Renal cortex interstitium (tissue), 11 donors: Measurements from ENCODE around the gene KRT83. TPM values are rescaled to one million over a fixed set of nuclear protein-coding genes. Genes with fewer than 3 reads are reported as not detected.
"Not testable (repeated sequence)": the region's sequence is repeated elsewhere in the genome, so short reads cannot be mapped to it uniquely, and the experiment has no call there.

ENCODE experiments used
- DNase-seq, 11 donors: peaks; one replicate each; pipeline ENCODE4 v3.0.0-alpha.2; 2013; ENCODE audit warnings: low read depth in 9 of 11, low spot score in 4 of 11; ENCODE audit errors: extremely low read depth in 1 of 11
- polyA plus RNA-seq, 3 donors: library from polyadenylated mRNA; unstranded; fragments of 120-200 nt; gene quantifications; one replicate each; pipeline ENCODE4 v1.2.1, GENCODE V29; 2013; ENCODE audit not compliant: insufficient read length in 3 of 3

Gene KRT83
- polyA plus RNA-seq, 3 donors: not detected

GRCh38 chr12:52356031-52356761 is 35.0 kb upstream of the KRT83 start:
- no peak for DNase-seq

DNA sequence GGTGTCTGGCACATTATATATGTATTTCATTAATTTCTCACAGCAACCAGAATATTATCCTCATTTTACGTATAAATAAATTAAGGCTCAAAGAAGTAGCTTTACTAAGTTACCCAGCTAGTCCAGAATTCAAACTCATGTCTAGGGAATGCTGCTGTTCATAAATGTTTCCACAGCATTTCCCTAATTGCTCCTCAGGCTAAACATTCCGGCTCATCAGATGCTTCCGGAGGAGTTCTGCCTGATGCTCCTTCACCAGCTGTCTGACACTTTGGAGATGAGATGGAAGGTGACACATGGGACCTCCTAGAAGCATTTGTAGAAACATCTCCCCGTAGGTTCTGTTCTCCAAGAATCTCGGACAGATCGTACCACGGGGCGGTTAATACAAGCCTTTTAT is 34.0 kb upstream of the KRT83 start:
- no peak for DNase-seq

GRCh38 chr12:52354200-52354599 is 33.0 kb upstream of the KRT83 start:
- DNase-seq: no peak

- DNase-seq: no peak
Measured at GRCh38 chr12:52353766-52354165, 32.6 kb upstream of the KRT83 start.

DNA sequence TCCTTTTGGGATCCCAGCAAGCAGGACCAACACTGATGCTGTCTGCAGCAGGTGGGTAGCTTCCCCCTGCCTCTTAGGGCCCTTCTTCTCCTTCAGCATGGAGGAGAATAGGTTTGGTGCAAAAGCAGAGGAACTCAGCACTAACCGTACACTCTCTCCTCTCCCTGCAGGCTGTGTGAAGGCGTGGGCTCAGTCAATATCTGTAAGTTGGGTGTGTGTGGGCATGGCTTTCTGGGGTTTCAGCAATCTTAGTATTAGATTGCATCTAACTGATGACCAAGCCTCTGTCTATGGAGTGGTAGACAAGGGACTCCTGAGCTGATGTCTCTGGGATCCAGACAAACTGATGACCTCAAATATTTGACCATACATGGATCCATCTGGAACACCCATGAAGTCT is 31.8 kb upstream of the KRT83 start:
- DNase-seq: no peak

- no peak for DNase-seq
Measured at GRCh38 chr12:52351196-52352059, 30.2 kb upstream of the KRT83 start.

- DNase-seq: no peak
Measured at GRCh38 chr12:52350786-52351185, 29.6 kb upstream of the KRT83 start.

GRCh38 chr12:52350021-52350620 is 28.9 kb upstream of the KRT83 start:
- no peak for DNase-seq

GRCh38 chr12:52349196-52349595 is 28.0 kb upstream of the KRT83 start:
- DNase-seq: no peak

DNA sequence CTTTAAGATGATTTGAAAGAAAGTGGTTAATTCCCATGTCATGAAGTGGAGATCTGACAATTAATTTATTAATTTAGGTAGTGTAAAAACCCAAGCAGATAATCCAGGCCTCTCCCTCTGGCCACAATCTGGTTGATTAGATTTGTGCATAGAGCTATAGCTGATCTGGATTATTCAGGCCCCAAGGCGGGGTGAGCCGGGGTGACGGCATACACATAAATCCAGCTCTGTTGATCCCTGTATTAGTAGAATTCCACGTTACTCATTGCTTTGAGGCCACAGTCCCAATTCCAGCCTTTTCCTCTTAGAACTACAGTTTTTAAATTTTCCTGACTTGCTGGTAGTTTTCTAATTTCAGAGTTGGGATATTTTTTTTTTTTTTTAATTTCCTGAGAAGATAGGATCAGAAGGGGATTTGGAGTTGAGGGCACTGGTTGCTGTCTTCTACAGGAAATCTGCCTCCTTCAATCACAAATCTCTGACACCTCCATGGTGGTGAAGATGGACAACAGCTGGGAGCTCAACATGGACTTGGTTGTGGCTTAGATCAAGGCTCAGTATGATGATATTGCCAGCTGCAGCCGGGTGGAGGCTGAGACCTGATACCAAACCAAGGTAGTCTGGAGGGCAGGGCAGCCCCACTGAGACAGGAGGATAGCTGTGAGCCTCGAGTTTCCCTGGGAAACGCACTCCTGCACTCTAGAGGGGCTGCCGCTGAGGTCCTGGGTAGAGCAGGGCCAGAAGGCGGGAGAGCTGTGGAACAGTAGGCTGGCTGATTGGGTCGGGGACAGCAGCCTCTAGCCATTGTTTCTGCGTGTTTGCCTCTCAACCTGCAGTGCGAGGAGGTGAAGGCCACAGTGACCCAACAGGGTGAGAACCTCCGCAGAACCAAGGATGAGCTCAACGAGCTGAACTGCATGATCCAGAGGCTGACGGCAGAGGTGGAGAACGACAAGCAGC is 26.6 kb upstream of the KRT83 start:
- DNase-seq: no peak

GRCh38 chr12:52347016-52347415 is 25.8 kb upstream of the KRT83 start:
- no peak for DNase-seq

DNA sequence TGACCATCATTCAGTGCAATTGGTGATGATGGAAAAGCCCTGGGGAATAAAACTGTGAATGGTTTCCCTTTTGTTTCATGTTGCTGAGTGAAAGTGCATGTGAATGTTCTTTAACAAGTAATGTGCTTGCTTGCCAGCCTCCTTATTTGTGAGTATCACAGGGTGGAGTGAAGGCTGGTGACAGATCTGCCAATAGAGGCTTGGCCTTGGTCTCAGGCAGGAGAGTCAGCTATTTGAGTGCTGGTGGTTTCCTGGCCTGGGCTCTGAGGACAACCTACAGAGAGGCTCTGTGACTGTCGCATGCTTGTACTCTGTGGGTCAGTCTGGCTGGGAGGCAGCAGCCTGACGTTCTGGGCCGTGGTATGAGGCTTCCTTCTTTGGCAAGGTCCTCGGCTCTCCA is 25.4 kb upstream of the KRT83 start:
- DNase-seq: no peak

DNA sequence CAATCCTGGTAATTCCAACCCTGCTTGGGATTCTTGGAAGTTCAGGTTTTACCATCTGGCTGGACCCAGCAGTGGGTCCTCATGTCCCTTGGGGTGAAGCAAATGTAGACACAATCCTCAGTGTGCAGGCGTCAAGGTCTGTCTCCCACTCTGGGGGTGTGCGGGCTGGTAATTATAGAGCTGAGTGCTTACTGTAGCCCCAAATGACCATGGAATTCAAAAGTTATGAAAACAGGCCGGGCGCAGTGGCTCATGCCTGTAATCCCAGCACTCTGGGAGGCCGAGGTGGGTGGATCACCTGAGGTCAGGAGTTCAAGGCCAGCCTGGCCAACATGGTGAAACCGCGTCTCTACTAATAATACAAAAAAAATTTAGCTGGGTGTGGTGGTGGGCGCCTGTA is 23.8 kb upstream of the KRT83 start:
- not testable (repeated sequence) for DNase-seq

DNA sequence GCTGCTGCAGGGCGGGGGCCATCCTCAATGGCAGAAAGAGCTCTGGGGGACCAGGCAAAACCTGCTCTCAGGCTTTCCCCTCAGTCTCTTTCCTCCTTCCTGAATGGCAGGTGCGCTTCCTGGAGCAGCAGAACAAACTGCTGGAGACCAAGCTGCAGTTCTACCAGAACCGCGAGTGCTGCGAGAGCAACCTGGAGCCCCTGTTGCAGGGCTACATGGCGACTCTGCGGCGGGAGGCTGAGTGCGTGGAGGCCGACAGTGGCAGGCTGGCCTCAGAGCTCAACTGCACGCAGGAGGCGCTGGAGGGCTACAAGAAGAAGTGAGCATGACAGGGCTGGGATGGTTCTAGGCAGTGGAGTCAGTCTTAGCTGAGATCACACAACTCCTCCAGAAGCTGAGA is 22.9 kb upstream of the KRT83 start:
- no peak for DNase-seq

- no peak for DNase-seq
Measured at GRCh38 chr12:52343550-52343949, 22.4 kb upstream of the KRT83 start.

DNA sequence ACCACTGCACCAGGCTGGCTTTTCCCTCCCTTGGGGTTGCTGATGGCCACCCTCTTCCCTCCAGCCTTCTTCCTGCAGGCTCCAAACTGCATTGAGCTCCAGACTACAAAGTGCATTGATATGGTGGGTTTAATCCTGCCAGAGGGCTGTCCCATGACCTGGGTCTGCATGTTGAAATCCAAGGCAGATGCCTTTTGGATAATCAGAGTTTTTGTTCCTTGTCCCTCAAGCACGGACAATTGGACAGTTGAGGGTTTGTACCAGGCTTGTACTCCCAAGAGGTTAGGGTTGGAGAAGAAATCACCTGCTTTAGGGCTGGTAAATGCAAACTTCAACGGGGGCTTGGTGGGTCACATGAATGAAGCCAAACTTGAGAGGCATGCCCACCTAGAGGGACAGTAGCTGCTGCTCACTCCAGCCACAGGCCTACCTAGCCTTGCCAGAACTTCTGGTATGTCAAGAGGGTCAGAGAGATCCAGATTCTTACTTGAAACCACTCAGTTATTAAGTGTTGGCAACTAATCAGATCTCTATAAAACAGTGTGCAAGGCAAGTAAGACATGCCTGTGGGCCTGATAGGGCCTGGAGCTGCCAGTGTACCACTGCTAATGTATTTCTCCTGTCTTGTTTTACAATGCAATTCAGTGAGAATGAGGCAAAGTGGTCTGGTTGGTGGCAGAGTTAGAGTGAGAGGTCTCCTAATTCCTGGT is 21.7 kb upstream of the KRT83 start:
- no peak for DNase-seq

GRCh38 chr12:52341066-52341580 is 19.9 kb upstream of the KRT83 start:
- no peak for DNase-seq

DNA sequence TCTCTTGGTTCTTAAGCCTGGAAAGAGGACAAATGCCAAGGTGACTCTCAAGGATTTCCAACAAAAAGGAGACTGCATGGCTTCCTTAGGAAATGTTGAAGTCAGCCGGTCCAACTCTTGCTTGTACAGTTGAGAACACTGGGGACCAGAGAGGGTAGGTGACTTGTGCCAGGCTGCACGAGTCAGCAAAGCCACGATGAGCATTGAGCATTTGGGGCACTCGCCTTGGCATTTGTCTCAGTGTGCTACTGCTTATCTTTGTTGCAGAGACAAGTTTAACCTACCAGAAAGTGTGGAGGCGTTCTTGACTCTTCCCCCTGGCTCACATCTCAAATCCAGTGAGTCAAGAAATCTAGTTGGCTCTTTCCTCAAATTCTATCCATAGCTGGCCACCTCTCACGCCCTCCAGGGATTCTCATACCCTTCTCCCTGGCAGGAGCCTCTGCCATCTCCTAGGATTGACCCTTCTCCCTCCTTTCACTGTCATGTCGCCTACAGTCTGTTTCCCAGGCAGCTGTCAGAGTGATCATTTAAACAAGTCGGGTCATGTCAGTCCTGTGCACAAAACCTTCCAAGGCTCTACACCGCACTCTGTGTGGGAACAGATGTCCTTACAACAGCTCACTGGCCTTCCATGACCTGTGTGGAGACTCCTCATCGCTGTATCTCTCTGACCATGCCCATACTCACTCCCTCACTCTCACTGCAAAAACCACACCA is 17.2 kb upstream of the KRT83 start:
- DNase-seq: no peak
